HL-60 (cell line): Measurements from ENCODE around the gene STARD4.

Experiments used
- DNase-seq, 2 experiments: peaks; one replicate each; pipeline ENCODE4 v3.0.0-alpha.2; 2010 to 2020; ENCODE audit warnings: low read depth in 1 of 2, low spot score in 1 of 2
- H3K27ac ChIP-seq: fragments of 250-450 bp; sonication (Bioruptor Pico); replicated peaks from 2 replicates; pipeline ENCODE4 v1.5.1; 2020; ENCODE audit warnings: mild to moderate bottlenecking, moderate library complexity
- H3K27me3 ChIP-seq: fragments of 250-450 bp; sonication (Bioruptor Pico); 2 replicates; pipeline ENCODE4 v1.5.1; 2021; ENCODE audit warnings: mild to moderate bottlenecking, moderate library complexity; ENCODE audit not compliant: insufficient read depth, poor library complexity, severe bottlenecking
- H3K4me3 ChIP-seq: replicated peaks from 2 replicates; pipeline ENCODE4 v1.5.1; 2011; ENCODE audit warnings: mild to moderate bottlenecking, control low read depth, low read length; ENCODE audit not compliant: insufficient read depth
- GABPA ChIP-seq: IDR thresholded peaks from 2 replicates; pipeline ENCODE4 v1.6.1; 2012; ENCODE audit warnings: low read depth
- POLR2AphosphoS5 ChIP-seq: IDR thresholded peaks from 2 replicates; pipeline ENCODE4 v1.6.1; 2012; ENCODE audit warnings: low read depth
- SPI1 ChIP-seq: IDR thresholded peaks from 2 replicates; pipeline ENCODE4 v1.6.1; 2012; ENCODE audit warnings: low read depth, mild to moderate bottlenecking, borderline replicate concordance
- long read RNA-seq: library from polyadenylated mRNA; unstranded; transcript quantifications from one replicate; pipeline ENCODE4 v2.0.0, GENCODE V29; 2020
- TF ChIP-seq, protein P1 (sequence below): IDR thresholded peaks from one replicate; pipeline ENCODE4 v1.5.1; 2011; ENCODE audit warnings: low read length, control low read depth, inconsistent platforms; ENCODE audit not compliant: insufficient read depth
- TF ChIP-seq, protein P2 (sequence below): IDR thresholded peaks from 2 replicates; pipeline ENCODE4 v1.6.1; 2012; ENCODE audit warnings: low read depth; ENCODE audit not compliant: insufficient replicate concordance

The STARD4 gene, protein sequence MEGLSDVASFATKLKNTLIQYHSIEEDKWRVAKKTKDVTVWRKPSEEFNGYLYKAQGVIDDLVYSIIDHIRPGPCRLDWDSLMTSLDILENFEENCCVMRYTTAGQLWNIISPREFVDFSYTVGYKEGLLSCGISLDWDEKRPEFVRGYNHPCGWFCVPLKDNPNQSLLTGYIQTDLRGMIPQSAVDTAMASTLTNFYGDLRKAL
- long read RNA-seq, full-length matches to known transcripts, result 27 of 39 reads
- long read RNA-seq, partial matches to known transcripts, result 2 of 39 reads
- long read RNA-seq, other reads (novel, unspliced or antisense), result 10 of 39 reads

DNA sequence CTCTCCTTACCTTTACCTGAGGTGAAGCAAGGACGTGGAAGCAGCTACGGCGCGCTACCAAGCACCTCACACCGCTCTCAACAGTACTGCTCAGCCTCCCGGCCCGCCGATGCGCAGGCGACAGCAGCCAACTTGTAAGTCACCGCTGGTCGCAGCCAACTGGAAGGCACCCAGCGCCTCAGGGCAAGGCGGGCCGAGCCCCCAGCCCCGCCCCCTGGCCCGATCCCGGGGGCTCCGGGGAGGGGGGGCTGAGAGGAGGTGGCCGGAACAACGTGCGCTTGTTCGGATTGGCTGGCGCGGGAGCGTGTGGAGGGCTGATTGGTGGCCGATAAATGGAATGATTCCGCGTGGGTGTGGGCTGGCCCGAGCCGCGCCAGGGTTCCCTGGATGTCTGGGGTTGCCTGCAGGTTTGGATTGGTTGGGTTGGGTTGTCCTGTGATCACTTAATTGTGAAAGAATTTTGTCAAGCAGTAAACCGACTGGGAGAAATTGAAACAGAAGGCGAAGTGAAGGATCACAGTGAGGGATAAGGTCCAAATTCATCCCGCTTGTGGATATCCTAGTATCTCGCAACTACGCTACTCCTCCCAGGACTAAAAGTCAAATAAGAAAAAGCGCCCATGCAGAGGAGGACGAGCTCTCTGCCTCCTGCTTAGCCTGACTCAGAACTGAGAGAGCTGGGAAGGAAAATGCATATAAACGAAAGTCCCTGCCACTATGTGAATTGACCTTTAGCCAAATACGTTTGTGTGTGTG, at the start of gene STARD4:
STARD4 (minus strand) TSS at position 161 of the 756 bp plus-strand sequence. CDS start 5,102 bp downstream, outside the sequence.
- H3K27ac ChIP-seq, result peak within 1 kb of the TSS; percentile 72
- no peaks in the 10 kb centered on the region for H3K27me3 ChIP-seq
- TF ChIP-seq GABPA (no peak), POLR2AphosphoS5 (peak; percentile 78)
- H3K4me3 ChIP-seq, result peak within 1 kb of the TSS; percentile 70
- DNase-seq, result peak; percentile 67 to 85

DNA sequence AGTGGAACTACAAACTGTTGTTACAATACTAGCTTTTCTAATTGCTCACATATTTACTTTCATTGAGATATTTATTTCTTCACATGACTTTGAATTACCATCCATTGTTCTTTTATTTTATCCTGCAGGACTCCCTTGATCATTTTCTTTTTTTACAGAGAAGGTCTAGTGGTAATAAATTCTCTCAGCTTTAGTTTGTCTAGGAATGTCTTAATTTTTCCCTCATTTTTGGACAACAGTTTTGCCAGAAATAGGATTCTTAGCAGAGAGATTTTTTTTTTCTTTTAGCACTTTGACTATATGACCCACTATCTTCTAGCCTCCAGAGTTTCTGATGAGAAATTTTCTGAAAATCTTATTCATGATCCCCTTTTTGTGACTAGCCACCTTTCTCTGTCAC, 47.3 kb upstream of the STARD4 start:
- H3K27ac ChIP-seq, result no peak overlapping the region
- no peak for DNase-seq
- TF ChIP-seq, protein P1, sequence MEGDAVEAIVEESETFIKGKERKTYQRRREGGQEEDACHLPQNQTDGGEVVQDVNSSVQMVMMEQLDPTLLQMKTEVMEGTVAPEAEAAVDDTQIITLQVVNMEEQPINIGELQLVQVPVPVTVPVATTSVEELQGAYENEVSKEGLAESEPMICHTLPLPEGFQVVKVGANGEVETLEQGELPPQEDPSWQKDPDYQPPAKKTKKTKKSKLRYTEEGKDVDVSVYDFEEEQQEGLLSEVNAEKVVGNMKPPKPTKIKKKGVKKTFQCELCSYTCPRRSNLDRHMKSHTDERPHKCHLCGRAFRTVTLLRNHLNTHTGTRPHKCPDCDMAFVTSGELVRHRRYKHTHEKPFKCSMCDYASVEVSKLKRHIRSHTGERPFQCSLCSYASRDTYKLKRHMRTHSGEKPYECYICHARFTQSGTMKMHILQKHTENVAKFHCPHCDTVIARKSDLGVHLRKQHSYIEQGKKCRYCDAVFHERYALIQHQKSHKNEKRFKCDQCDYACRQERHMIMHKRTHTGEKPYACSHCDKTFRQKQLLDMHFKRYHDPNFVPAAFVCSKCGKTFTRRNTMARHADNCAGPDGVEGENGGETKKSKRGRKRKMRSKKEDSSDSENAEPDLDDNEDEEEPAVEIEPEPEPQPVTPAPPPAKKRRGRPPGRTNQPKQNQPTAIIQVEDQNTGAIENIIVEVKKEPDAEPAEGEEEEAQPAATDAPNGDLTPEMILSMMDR, result no peak
- TF ChIP-seq GABPA (no peak), SPI1 (no peak), POLR2AphosphoS5 (no peak)
- TF ChIP-seq, protein P2, sequence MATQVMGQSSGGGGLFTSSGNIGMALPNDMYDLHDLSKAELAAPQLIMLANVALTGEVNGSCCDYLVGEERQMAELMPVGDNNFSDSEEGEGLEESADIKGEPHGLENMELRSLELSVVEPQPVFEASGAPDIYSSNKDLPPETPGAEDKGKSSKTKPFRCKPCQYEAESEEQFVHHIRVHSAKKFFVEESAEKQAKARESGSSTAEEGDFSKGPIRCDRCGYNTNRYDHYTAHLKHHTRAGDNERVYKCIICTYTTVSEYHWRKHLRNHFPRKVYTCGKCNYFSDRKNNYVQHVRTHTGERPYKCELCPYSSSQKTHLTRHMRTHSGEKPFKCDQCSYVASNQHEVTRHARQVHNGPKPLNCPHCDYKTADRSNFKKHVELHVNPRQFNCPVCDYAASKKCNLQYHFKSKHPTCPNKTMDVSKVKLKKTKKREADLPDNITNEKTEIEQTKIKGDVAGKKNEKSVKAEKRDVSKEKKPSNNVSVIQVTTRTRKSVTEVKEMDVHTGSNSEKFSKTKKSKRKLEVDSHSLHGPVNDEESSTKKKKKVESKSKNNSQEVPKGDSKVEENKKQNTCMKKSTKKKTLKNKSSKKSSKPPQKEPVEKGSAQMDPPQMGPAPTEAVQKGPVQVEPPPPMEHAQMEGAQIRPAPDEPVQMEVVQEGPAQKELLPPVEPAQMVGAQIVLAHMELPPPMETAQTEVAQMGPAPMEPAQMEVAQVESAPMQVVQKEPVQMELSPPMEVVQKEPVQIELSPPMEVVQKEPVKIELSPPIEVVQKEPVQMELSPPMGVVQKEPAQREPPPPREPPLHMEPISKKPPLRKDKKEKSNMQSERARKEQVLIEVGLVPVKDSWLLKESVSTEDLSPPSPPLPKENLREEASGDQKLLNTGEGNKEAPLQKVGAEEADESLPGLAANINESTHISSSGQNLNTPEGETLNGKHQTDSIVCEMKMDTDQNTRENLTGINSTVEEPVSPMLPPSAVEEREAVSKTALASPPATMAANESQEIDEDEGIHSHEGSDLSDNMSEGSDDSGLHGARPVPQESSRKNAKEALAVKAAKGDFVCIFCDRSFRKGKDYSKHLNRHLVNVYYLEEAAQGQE, result no peak
- no peak overlapping the region for H3K4me3 ChIP-seq
- H3K27me3 ChIP-seq, result no peaks in the 10 kb centered on the region

DNA sequence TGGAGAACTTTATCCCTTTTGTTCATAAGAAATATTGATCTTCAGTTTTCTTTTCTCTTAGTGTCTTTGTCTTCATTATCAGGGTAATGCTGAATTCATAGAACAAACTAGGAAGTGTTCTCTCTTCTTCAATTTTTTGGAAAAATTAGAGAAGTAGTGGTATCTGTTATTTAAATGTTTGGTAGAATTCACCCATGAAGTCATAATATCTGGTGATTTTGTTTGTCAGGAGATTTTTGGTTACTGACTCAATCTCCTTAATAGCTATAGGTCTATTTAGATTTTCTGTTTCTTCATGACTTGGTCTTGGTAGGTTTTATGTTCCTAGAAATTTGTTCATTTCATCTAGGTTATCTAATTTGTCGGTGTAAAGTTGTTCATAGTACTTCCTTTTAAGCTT, 45.4 kb upstream of the STARD4 start:
- TF ChIP-seq, protein P2, result no peak
- TF ChIP-seq POLR2AphosphoS5 (no peak), GABPA (no peak), SPI1 (no peak)
- TF ChIP-seq, protein P1, result no peak
- no peak overlapping the region for H3K4me3 ChIP-seq
- no peak for DNase-seq
- H3K27me3 ChIP-seq, result no peaks in the 10 kb centered on the region
- H3K27ac ChIP-seq, result no peak overlapping the region

DNA sequence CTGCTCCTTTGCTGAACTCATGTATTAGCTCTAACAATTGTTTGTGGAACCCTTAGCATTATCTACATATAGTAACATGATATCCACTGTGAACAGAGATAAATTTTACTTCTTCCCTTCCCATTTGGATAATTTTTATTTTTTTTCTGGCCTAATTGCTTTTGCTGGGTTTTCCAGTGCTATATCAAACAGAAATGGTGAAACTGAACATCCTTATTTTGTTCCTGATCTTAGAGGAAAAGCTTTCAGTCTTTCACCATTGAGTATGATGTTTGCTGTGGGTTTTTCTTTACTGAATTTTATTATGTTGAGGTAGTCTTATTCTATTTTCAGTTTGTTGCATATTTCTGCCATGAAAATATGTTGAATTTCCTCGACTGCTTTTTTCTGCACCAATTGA, 44.8 kb upstream of the STARD4 start:
- no peak for DNase-seq
- Histone ChIP-seq H3K4me3 (no peak overlapping the region), H3K27ac (no peak overlapping the region), H3K27me3 (no peaks in the 10 kb centered on the region)
- no peak for TF ChIP-seq SPI1
- TF ChIP-seq GABPA, result no peak
- TF ChIP-seq, protein P2, result no peak
- no peak for TF ChIP-seq POLR2AphosphoS5
- TF ChIP-seq, protein P1, result no peak
